ENCODE results near the gene CD109. TPM values are rescaled to one million over a fixed set of nuclear protein-coding genes. Genes with fewer than 3 reads are reported as not detected.

Gene CD109
- total and polyA plus RNA-seq, 10 of the 15 experiments (the other 5 are each of a cell fraction or from before 2014, with no cell fraction given) = 0.27 to 4.4 (median 2.1) TPM

GRCh38 chr6:73704260-73704659 is 8.3 kb downstream of the CD109 start:
- H3K36me3 ChIP-seq (ENCODE audit: control insufficient read depth in 2 of 2, insufficient read depth in 2 of 2, low read length in 1 of 2) = no peaks in the 10 kb centered on the region
- in situ Hi-C loops (cut with MboI) (no loop called here), intact Hi-C loops (cut with micrococcal nuclease; ENCODE audit: unreplicated experiment) (no loop called here)
- no peak for TF ChIP-seq HDAC6 (IDR thresholded peaks at IDR 0.05; ENCODE audit: unreplicated experiment)
- TF ChIP-seq BHLHE40 (IDR thresholded peaks at IDR 0.05; ENCODE audit: borderline replicate concordance in 1 of 2, low read depth in 2 of 2, low read length in 1 of 2) = peak in 1 of 2 experiments; percentile 32; a peak in 1 of 4 replicates
- ChIA-PET POLR2A (no interaction called here), SMC1A (ENCODE audit: uncharacterized antibody, unreplicated experiment) (no interaction called here), CTCF (interaction anchor here (0.6 to 1.0 kb wide), 2 partner anchors 28 to 29 kb away, joined by 3 to 8 read pairs; no protein-coding TSS in a partner anchor), RAD21 (ENCODE audit: unreplicated experiment) (no interaction called here)
- WGBS (ENCODE audit: insufficient coverage, insufficient replicate concordance, low lambda C conversion rate, missing lambda C conversion rate) = 56% methylated on average over 8 of the region's 8 CpGs
- no peak overlapping the region for H3K4me2 ChIP-seq (ENCODE audit: control insufficient read depth, insufficient read depth)
- no peak for FAIRE-seq
- H3K4me1 ChIP-seq (ENCODE audit: control insufficient read depth, insufficient read depth, low read length) = no peaks in the 10 kb centered on the region
- H3K27me3 ChIP-seq (replicated peaks in 1 of 2; ENCODE audit: control insufficient read depth in 2 of 2, insufficient read depth in 2 of 2, low read length in 1 of 2) = no peaks in the 10 kb centered on the region; a peak in 1 of 4 replicates
- H3K79me2 ChIP-seq (ENCODE audit: control insufficient read depth, insufficient read depth, low read length) = no peaks in the 10 kb centered on the region
- no peak overlapping the region for H3K9ac ChIP-seq (ENCODE audit: control insufficient read depth, insufficient read depth, low read length)
- no peak overlapping the region for H2AFZ ChIP-seq (ENCODE audit: control insufficient read depth, low read depth, low read length)
- BruUV-seq (replicated peaks) = no TSS peak
- H3K4me3 ChIP-seq = no peak overlapping the region
- no peaks in the 10 kb centered on the region for H4K20me1 ChIP-seq (ENCODE audit: control insufficient read depth, insufficient read depth)
- peak; percentile 53 for ATAC-seq
- no peak for DNase-seq (ENCODE audit: low read depth, low spot score)
- H3K27ac ChIP-seq (ENCODE audit: control insufficient read depth, insufficient read depth) = no peak overlapping the region
- no peaks in the 10 kb centered on the region for H3K9me3 ChIP-seq (replicated peaks; ENCODE audit: control insufficient read depth, insufficient read depth, low read length)

DNA sequence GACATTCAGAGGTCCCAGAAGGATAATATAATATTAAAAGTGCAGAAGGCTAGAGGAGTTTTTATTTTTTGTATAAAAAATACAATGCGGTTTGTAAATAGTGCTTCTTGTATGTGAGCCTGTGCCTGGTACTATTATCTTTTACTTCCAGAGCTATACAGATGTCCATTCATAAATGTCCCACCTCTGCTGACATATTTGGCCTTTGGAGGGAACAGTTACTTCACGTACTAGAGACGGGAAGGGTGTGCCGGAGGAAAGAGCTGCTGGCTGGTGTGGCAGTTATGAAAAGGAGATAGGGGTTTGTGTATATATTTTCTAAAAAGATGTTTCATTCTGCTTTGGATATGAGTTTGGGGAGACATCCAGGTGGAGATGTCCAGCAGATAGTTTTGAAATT is 8.8 kb downstream of the CD109 start:
- FAIRE-seq (no peak), ATAC-seq (no peak), DNase-seq (ENCODE audit: low read depth, low spot score) (no peak)
- Histone ChIP-seq H3K9ac (ENCODE audit: control insufficient read depth, insufficient read depth, low read length) (no peak overlapping the region), H3K36me3 (ENCODE audit: control insufficient read depth in 2 of 2, insufficient read depth in 2 of 2, low read length in 1 of 2) (no peaks in the 10 kb centered on the region), H3K27me3 (replicated peaks in 1 of 2; ENCODE audit: control insufficient read depth in 2 of 2, insufficient read depth in 2 of 2, low read length in 1 of 2) (no peaks in the 10 kb centered on the region; a peak in 1 of 4 replicates), H3K27ac (ENCODE audit: control insufficient read depth, insufficient read depth) (no peak overlapping the region), H3K4me2 (ENCODE audit: control insufficient read depth, insufficient read depth) (no peak overlapping the region), H3K4me3 (no peak overlapping the region), H4K20me1 (ENCODE audit: control insufficient read depth, insufficient read depth) (no peaks in the 10 kb centered on the region), H3K4me1 (ENCODE audit: control insufficient read depth, insufficient read depth, low read length) (no peaks in the 10 kb centered on the region), H2AFZ (ENCODE audit: control insufficient read depth, low read depth, low read length) (no peak overlapping the region), H3K79me2 (ENCODE audit: control insufficient read depth, insufficient read depth, low read length) (no peaks in the 10 kb centered on the region), H3K9me3 (replicated peaks; ENCODE audit: control insufficient read depth, insufficient read depth, low read length) (no peaks in the 10 kb centered on the region)
- POLR2A ChIA-PET = no interaction called here
- intact Hi-C loops (cut with micrococcal nuclease; ENCODE audit: unreplicated experiment) (no loop called here), in situ Hi-C loops (cut with MboI) (no loop called here)
- SMC1A ChIA-PET (ENCODE audit: uncharacterized antibody, unreplicated experiment) = interaction anchor here (0.5 kb wide), 1 partner anchor 51 kb away, joined by 4 read pairs; the partner anchor contains the start of gene SLC17A5
- WGBS (ENCODE audit: insufficient coverage, insufficient replicate concordance, low lambda C conversion rate, missing lambda C conversion rate) = 84% methylated on average over 4 of the region's 4 CpGs
- BruUV-seq (replicated peaks) = no TSS peak
- CTCF ChIA-PET = no interaction called here
- RAD21 ChIA-PET (ENCODE audit: unreplicated experiment) = no interaction called here
- TF ChIP-seq MEF2A (IDR thresholded peaks at IDR 0.05; ENCODE audit: insufficient read depth, low read depth, low read length) = no peak
- no peak for TF ChIP-seq IRF4 (IDR thresholded peaks at IDR 0.05; ENCODE audit: low read depth, low read length)
- no peak for TF ChIP-seq ZNF217 (IDR thresholded peaks at IDR 0.05)
- TF ChIP-seq NFYB (IDR thresholded peaks at IDR 0.05; ENCODE audit: insufficient read depth, low read depth, low read length) = no peak
- TF ChIP-seq, protein P1, sequence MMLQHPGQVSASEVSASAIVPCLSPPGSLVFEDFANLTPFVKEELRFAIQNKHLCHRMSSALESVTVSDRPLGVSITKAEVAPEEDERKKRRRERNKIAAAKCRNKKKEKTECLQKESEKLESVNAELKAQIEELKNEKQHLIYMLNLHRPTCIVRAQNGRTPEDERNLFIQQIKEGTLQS (IDR thresholded peaks at IDR 0.05; ENCODE audit: borderline replicate concordance, extremely low read depth, low read depth, low read length) = no peak
- no peak for TF ChIP-seq WRNIP1 (IDR thresholded peaks at IDR 0.05; ENCODE audit: borderline replicate concordance, low read depth, low read length)
- TF ChIP-seq, protein P2, sequence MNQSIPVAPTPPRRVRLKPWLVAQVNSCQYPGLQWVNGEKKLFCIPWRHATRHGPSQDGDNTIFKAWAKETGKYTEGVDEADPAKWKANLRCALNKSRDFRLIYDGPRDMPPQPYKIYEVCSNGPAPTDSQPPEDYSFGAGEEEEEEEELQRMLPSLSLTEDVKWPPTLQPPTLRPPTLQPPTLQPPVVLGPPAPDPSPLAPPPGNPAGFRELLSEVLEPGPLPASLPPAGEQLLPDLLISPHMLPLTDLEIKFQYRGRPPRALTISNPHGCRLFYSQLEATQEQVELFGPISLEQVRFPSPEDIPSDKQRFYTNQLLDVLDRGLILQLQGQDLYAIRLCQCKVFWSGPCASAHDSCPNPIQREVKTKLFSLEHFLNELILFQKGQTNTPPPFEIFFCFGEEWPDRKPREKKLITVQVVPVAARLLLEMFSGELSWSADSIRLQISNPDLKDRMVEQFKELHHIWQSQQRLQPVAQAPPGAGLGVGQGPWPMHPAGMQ (IDR thresholded peaks at IDR 0.05; ENCODE audit: borderline replicate concordance) = no peak
- TF ChIP-seq POU2F2 (IDR thresholded peaks at IDR 0.05; ENCODE audit: borderline replicate concordance, low read depth, low read length) = no peak
- no peak for TF ChIP-seq NBN (IDR thresholded peaks at IDR 0.05)
- no peak for TF ChIP-seq TARDBP (IDR thresholded peaks at IDR 0.05; ENCODE audit: borderline replicate concordance)
- TF ChIP-seq JUND (IDR thresholded peaks at IDR 0.05; ENCODE audit: low read depth, low read length) = no peak
- TF ChIP-seq BACH1 (IDR thresholded peaks at IDR 0.05; ENCODE audit: borderline replicate concordance) = no peak
- TF ChIP-seq RBBP5 (conservative IDR thresholded peaks at IDR 0.05) = no peak
- TF ChIP-seq HDAC6 (IDR thresholded peaks at IDR 0.05; ENCODE audit: unreplicated experiment) = no peak
- no peak for TF ChIP-seq MEF2B (IDR thresholded peaks at IDR 0.05; ENCODE audit: partially characterized antibody, poor library complexity, severe bottlenecking)
- no peak for TF ChIP-seq PML (IDR thresholded peaks at IDR 0.05; ENCODE audit: low read length)
- TF ChIP-seq SMAD5 (IDR thresholded peaks at IDR 0.05; ENCODE audit: low read depth) = no peak
- TF ChIP-seq NFXL1 (IDR thresholded peaks at IDR 0.05; ENCODE audit: borderline replicate concordance) = no peak
